Embryonic facial prominence (tissue), 1 donor: Measurements from ENCODE around the gene MIER2.

Experiments
- DNase-seq: peaks from one replicate; pipeline ENCODE4 v3.0.0-alpha.2; 2016; ENCODE audit errors: extremely low spot score

The MIER2 gene

GRCh38 chr19:307793-308420 is 36.7 kb downstream of the MIER2 start:
- no peak for DNase-seq

DNA sequence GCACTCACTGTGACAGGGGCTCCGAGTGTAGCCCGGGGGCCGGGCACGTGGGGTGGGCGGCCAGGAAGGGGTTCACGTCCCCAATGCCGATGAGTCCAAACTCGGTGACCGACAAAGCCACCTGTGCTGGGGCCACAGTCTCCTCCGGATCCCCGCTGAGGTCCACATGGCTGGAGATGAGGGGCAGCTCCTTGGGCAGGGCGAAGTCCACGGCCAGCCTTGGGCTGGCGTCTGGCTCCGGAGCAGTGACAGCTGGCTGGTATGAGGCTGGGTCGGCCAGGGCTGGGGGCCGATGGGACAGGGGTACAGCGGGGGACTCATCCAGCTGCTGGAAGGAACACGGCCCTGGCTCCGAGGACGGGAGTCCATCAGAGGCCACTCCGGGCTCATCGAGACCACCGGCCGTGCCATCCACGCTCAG is 37.5 kb downstream of the MIER2 start:
- no peak for DNase-seq

DNA sequence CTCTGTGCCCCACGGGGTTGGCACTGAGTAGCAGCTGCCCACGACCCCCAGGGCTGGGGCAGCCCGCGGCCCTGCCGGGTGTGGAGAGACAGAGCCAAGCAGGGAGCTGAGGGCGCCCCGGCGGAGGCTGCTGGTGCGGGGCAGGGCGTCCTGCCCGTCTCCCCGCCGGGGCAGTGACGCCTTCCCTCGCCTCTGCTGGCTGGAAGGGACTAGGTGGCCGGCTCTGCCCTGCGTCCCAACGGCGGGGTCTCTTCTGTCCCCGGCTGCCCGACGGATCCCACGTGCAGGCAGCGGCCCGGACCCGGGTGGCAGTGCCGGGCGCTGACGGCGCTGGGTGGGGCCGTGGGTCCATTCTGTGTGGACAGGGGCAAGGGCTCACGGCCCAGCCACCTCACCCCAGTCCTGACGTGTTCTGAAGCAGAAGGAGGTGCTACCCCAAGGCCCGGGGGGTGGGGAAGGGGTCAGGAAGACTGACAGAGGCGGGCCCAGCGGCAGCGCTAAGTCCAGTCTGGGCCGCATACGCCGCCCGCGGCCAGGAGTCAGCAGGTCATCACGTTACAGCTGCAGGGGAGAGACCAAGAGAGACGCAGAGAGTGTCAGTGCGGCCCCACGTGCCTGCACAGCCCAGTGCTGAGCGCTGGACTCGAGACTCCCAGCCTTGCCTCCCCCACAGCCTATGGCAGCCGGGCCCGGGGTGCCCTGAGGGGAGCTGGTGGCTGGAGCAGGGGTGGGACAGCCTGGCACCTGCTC is 38.3 kb downstream of the MIER2 start:
- no peak for DNase-seq

- no peak for DNase-seq
These were observed 39.1 kb downstream of the MIER2 start for GRCh38 chr19:305240-306150.

- DNase-seq: no peak
These were observed 47.9 kb downstream of the MIER2 start for GRCh38 chr19:296476-297225.

- no peak for DNase-seq
These were observed 48.8 kb downstream of the MIER2 start for GRCh38 chr19:295687-296370.

GRCh38 chr19:294946-295686 is 49.5 kb downstream of the MIER2 start:
- no peak for DNase-seq

- no peak for DNase-seq
These were observed 50.2 kb downstream of the MIER2 start for GRCh38 chr19:294341-294945.

DNA sequence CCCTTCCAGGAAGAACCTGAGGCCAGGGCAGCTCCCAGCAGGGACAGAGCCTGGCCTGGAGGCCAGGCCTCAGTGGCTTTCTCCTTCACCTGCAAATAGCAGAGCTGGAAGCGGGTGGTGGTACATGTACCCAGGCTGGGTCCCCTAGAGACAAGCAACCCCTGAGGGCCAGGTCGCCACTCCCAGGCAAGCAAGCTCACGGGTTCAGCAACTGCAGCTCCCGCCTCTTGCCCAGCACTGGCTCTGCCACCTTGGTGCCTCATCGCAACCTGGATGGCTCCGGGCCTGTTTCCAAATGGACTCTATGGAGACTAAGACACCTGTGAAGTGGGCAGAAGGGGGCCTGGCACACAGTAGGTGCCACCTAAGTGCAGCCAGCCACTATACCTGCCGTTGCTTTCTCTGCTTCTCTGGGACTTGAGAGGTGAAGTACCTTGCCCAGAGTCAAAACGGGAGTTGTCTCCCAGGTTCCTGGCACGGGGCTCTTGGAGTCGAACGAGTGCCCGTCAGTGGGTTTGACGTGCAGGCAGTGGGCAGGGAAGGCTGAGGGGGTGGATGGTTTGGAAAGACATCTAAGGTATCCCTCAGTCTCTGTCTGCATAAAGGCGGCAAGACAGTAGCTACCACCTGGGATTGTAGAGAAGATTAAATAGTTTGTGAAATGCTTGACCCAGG is 51.0 kb downstream of the MIER2 start:
- DNase-seq: no peak

DNA sequence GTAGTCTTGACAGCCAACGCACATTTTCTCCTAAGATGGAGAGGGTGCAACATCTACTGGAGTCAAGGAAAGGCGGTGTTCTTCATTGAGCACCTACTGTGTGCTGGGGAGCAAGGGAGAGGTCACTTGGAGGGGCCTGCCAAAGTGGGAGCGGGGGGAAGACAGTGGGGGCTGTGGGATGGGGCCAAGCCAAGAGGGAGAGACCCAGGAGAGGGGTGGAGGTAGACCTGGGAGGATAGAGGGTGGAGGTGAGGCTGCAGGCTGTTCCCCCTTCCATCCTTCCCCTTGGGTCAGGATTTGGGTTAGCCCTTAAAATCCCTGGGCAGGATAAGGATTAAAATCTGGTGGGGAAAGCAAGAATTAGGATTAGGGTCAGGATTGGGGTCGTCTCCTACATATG is 51.6 kb downstream of the MIER2 start:
- DNase-seq: no peak

GRCh38 chr19:292281-292884 is 52.2 kb downstream of the MIER2 start:
- no peak for DNase-seq

DNA sequence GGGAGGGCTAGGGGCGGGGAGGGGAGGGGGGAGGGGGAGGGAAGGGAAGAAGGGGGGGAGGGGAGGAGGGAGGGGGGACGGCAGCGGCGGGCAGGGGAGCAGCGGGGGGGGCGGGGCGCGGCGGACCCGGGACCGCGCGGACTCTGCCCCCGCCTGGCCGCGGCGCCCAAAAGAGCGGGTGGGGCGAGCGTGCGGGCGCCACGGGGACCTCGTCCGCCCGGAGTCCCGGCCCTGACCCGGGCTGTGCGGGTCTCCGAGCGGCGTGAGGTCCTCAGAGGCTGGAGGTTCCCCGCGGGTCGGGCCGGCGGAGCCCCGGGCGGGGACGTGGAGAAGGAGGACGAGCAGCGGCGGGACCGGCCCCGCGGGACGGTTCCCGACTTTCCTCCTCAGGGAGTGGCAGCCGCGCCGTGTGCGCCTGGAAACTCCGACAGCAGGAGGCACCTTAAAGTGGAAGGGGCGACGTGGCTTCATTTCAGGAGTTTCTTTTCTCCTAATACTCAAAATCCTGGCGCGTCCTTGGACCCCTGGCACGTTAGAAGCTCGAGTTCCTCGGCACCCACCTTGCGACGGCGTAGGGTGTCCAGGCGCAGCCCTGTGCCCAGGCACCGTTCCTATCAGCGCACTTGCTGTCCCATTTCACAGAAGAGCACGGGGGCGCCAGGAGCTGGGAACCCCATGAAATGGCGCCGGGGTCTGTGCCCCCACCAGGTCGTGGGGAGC is 52.9 kb downstream of the MIER2 start:
- DNase-seq: no peak

DNA sequence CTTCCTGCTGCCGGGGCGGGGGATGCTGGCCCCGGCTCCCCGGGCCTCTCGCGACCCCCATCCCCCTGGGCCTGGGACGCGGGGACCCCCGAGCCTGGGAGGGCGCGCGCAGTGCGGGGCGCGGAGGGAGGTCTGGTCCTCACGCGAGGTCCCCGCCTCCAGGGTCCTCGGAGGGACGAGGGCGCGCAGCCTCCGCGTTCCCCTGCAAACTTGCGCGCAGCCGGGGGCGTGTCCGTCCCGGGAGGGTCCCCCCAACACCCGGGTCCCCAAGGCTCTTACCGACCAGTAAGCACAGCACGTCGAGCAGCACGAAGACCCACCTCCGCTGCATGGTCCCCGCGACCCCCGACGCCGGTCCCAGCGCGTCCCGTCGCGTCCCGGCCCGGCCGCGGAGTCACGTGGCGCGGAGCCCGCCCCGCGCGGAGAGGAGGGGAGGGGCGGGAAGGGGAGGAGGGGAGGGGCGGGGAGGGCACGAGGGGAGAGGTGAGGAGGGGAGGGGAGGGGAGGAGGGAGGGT is 53.5 kb downstream of the MIER2 start, which contains the start of gene PLPP2:
Gene PLPP2, minus strand, starts transcription at position 398 of the 516 bp plus-strand sequence. Its CDS starts 67 bp downstream, at position 331.
- DNase-seq: no peak

DNA sequence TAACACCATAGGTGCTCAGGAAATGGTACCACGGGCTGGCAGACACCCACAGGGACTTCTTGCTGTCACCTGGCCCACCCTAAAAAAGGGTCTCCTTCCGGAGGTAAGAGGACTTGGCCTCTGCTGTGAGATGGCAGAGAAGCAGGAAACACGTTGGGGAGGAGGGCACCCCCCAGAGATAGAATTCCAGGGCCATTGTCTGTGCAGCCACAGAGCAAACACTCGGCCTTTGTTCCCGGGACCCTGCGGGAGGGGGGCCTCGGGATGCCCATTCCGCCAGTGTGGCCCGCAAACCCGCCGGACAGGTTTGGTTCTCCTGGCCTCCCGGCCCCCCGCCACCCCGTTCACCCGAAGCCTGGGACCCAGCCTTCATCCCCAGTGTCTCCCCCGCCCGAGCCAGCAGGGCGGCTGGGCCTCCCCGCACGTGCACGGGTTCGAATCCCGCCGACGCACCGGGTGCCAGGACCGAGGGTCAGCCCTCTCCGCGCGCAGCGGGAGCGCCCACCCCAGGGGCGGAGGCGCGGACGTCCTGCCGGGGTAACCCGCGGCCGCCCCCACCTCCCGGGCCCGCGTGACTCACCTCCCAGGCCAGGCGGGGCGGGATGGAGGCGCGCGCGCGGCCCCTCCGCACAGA is 54.1 kb downstream of the MIER2 start:
- no peak for DNase-seq

DNA sequence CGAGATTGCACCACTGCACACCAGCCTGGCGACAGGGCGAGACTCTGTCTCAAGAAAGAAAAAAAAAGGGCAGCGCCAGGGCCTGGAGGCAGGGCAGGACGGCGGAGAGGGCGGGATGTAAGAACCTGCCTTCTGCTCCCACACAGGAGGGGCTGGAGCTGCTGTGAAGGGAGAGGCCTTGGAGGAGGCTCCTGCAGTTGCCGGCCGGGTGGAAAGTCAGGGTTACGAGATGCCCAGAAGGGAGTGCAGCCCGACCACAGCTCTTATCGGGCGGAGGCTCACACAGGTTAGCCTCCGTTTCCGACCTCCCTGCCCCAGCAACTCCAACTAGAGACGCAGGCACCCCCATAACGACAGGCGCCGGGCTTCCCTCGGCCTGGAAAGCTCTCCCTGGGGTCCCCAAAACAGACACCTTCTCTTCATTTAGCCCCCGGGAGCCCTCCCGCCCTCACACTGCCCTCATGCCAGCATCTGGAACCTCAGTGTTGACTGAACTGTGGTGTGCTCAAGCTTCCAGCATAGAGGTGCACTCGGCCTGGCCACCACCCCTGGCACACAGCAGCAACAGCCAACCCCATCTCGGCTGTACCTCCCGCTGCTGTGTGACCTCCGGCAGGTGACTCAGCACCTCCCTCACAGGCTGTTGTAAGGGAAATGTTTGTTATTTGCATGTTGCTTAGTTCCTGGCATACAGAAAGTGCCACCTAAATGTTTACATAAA is 54.8 kb downstream of the MIER2 start:
- no peak for DNase-seq

- no peak for DNase-seq
These were observed 55.7 kb downstream of the MIER2 start for GRCh38 chr19:288911-289310.

- no peak for DNase-seq
These were observed 57.2 kb downstream of the MIER2 start for GRCh38 chr19:287381-287871.
